Activated T-cell treated with anti-CD3 and anti-CD28 coated beads, Interleukin-2, amount 50 U/mL, for 72 hours (primary cell): ENCODE data around the gene RUNX2. TPM values are rescaled to one million over a fixed set of nuclear protein-coding genes. Genes with fewer than 3 reads are reported as not detected.
A peak's percentile ranks its signal among the peaks of the same experiment; 100 is the strongest.

Source experiments
- ATAC-seq, 2 donors: fragments of 150-1000 bp; cut with Tn5 transposase; replicated peaks in 1 of 2; 2 replicates each; pipeline ENCODE4 v1.10.0; 2021; ENCODE audit warnings: moderate library complexity in 2 of 2, mild to moderate bottlenecking in 1 of 2
- DNase-seq, 2 donors: peaks; one replicate each; pipeline ENCODE4 v3.0.0; 2021 to 2022; ENCODE audit warnings: mixed read lengths in 1 of 2
- H3K27ac Mint-ChIP-seq: one replicate; pipeline ENCODE4 v1.8.0; 2022; ENCODE audit warnings: mild to moderate bottlenecking, moderate library complexity, mixed read lengths
- H3K27me3 Mint-ChIP-seq: one replicate; pipeline ENCODE4 v1.8.0; 2022; ENCODE audit warnings: low read depth, mixed read lengths
- H3K36me3 Mint-ChIP-seq, 2 donors: one replicate each; pipeline ENCODE4 v1.8.0; 2022; ENCODE audit warnings: mixed read lengths in 2 of 2, mild to moderate bottlenecking in 1 of 2; ENCODE audit not compliant: insufficient read depth in 2 of 2
- H3K4me1 Mint-ChIP-seq: one replicate; pipeline ENCODE4 v1.8.0; 2022; ENCODE audit warnings: low read depth, mixed read lengths
- H3K4me3 Mint-ChIP-seq, 2 donors: one replicate each; pipeline ENCODE4 v1.8.0; 2022; ENCODE audit warnings: mild to moderate bottlenecking in 2 of 2, mixed read lengths in 2 of 2, moderate library complexity in 2 of 2
- H3K9me3 Mint-ChIP-seq, 2 donors: one replicate each; pipeline ENCODE4 v1.8.0; 2022; ENCODE audit warnings: mixed read lengths in 2 of 2
- total RNA-seq, 2 donors: library from RNA; stranded (reverse); gene quantifications; one replicate each; pipeline ENCODE4 v1.2.3, GENCODE V29; 2022

The RUNX2 gene
- total RNA-seq, 2 donors from 2014 or later, result 39.3 to 61.1 TPM

- no peak for DNase-seq
- ATAC-seq, result no peak
- Mint-ChIP-seq H3K27ac (no peak overlapping the region), H3K27me3 (peaks cover 4% of the 10 kb centered on the region), H3K4me3 (no peak overlapping the region), H3K9me3 (peaks cover 1 to 3% of the 10 kb centered on the region in 2 donors), H3K36me3 (peaks cover 2 to 9% of the 10 kb centered on the region in 2 donors), H3K4me1 (peaks cover 36% of the 10 kb centered on the region)
These were observed 234.0 kb downstream of the RUNX2 start for GRCh38 chr6:45562171-45562570.

GRCh38 chr6:45563041-45563440, 234.9 kb downstream of the RUNX2 start:
- no peak overlapping the region for H3K4me3 Mint-ChIP-seq
- peaks cover 29% of the 10 kb centered on the region for H3K4me1 Mint-ChIP-seq
- H3K27ac Mint-ChIP-seq, result no peak overlapping the region
- peaks cover 1 to 3% of the 10 kb centered on the region in 2 donors for H3K9me3 Mint-ChIP-seq
- H3K27me3 Mint-ChIP-seq, result no peaks in the 10 kb centered on the region
- H3K36me3 Mint-ChIP-seq, result peaks cover 2 to 9% of the 10 kb centered on the region in 2 donors
- ATAC-seq (no peak), DNase-seq (no peak)

GRCh38 chr6:45563844-45564243, 235.7 kb downstream of the RUNX2 start:
- Mint-ChIP-seq H3K27ac (no peak overlapping the region), H3K27me3 (no peaks in the 10 kb centered on the region), H3K36me3 (peaks cover 0 to 9% of the 10 kb centered on the region in 2 donors), H3K4me1 (peaks cover 24% of the 10 kb centered on the region), H3K4me3 (no peak overlapping the region), H3K9me3 (peaks cover 1 to 3% of the 10 kb centered on the region in 2 donors)
- DNase-seq (no peak), ATAC-seq (no peak)

DNA sequence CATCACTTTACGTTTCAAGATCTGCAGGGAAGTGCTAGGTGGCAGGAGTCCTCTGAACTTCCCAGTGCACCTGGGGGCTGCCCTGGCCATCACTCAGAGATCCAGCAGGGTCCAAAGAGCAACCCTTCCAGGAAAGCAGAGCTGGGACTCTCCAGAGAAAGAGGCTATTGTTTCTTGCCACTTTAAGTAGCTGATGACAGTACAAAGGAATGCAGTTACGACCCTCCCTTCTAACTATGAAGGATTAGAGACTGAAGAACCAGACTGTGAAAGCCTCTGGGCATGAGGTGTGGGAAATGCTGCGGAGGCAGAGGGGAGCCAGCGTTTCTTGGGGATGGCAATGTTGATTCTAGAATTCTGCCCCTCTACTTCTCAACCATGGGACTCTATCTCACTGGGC, 238.8 kb downstream of the RUNX2 start:
- Mint-ChIP-seq H3K9me3 (peaks cover 0 to 3% of the 10 kb centered on the region in 2 donors), H3K27ac (no peak overlapping the region), H3K4me1 (peaks cover 19% of the 10 kb centered on the region), H3K27me3 (no peaks in the 10 kb centered on the region), H3K4me3 (no peak overlapping the region), H3K36me3 (peaks cover 0 to 7% of the 10 kb centered on the region in 2 donors)
- DNase-seq (no peak), ATAC-seq (no peak)

- Mint-ChIP-seq H3K27ac (no peak overlapping the region), H3K4me3 (no peak overlapping the region), H3K9me3 (peaks cover 0 to 3% of the 10 kb centered on the region in 2 donors), H3K36me3 (peaks cover 0 to 7% of the 10 kb centered on the region in 2 donors), H3K4me1 (peaks cover 22% of the 10 kb centered on the region), H3K27me3 (no peaks in the 10 kb centered on the region)
- ATAC-seq, result no peak
- DNase-seq, result no peak
These were observed 239.7 kb downstream of the RUNX2 start for GRCh38 chr6:45567879-45568278.

DNA sequence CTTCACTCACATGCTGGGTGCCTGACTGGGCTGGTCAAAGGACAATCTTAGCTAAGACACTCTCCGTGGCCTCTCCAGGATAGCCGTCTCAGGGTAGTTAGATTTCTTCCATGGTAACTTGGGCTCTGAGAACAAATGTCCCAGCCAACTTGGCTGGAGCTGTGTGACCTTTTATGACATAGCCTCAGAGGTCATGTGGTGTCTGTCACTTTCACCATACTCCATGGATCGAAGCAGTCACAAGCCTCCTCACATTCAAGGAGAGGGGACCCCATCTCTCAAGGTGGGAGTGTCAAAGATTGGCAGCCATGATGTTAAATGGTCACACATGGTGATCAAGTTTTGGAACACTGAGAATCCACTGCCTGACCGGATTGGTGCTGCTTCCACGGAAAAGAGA, 240.5 kb downstream of the RUNX2 start:
- DNase-seq, result no peak
- peaks cover 29% of the 10 kb centered on the region for H3K4me1 Mint-ChIP-seq
- peaks cover 0 to 3% of the 10 kb centered on the region in 2 donors for H3K9me3 Mint-ChIP-seq
- no peak for ATAC-seq
- no peak overlapping the region for H3K4me3 Mint-ChIP-seq
- H3K36me3 Mint-ChIP-seq, result peaks cover 0 to 7% of the 10 kb centered on the region in 2 donors
- no peaks in the 10 kb centered on the region for H3K27me3 Mint-ChIP-seq
- no peak overlapping the region for H3K27ac Mint-ChIP-seq

GRCh38 chr6:45569210-45569945, 241.2 kb downstream of the RUNX2 start:
- H3K36me3 Mint-ChIP-seq, result peaks cover 0 to 7% of the 10 kb centered on the region in 2 donors
- no peak overlapping the region for H3K4me3 Mint-ChIP-seq
- no peaks in the 10 kb centered on the region for H3K27me3 Mint-ChIP-seq
- ATAC-seq (no peak), DNase-seq (no peak)
- H3K27ac Mint-ChIP-seq, result no peak overlapping the region
- peaks cover 0 to 3% of the 10 kb centered on the region in 2 donors for H3K9me3 Mint-ChIP-seq
- H3K4me1 Mint-ChIP-seq, result peaks cover 29% of the 10 kb centered on the region

- ATAC-seq (peak; percentile 26 to 45), DNase-seq (no peak)
- Mint-ChIP-seq H3K36me3 (peaks cover under 1 to 3% of the 10 kb centered on the region in 2 donors), H3K27ac (no peak overlapping the region), H3K27me3 (no peaks in the 10 kb centered on the region), H3K4me3 (no peak overlapping the region), H3K4me1 (peaks cover 29% of the 10 kb centered on the region), H3K9me3 (no peaks in the 10 kb centered on the region)
These were observed 243.0 kb downstream of the RUNX2 start for GRCh38 chr6:45571159-45571558.

- no peak for ATAC-seq
These were observed 244.7 kb downstream of the RUNX2 start for GRCh38 chr6:45572833-45573232.

GRCh38 chr6:45574014-45574461, 245.9 kb downstream of the RUNX2 start:
- no peaks in the 10 kb centered on the region for H3K27me3 Mint-ChIP-seq
- peaks cover 0 to 2% of the 10 kb centered on the region in 2 donors for H3K36me3 Mint-ChIP-seq
- DNase-seq (no peak), ATAC-seq (peak in 1 of 2 donors; percentile 50)
- H3K4me1 Mint-ChIP-seq, result peaks cover 24% of the 10 kb centered on the region
- no peak overlapping the region for H3K27ac Mint-ChIP-seq
- H3K9me3 Mint-ChIP-seq, result no peaks in the 10 kb centered on the region
- H3K4me3 Mint-ChIP-seq, result no peak overlapping the region

More at GRCh38 chr6:45572833-45573232, 244.7 kb downstream of the RUNX2 start:
- peaks cover 29% of the 10 kb centered on the region for H3K4me1 Mint-ChIP-seq
- no peaks in the 10 kb centered on the region for H3K9me3 Mint-ChIP-seq
- peaks cover 0 to 2% of the 10 kb centered on the region in 2 donors for H3K36me3 Mint-ChIP-seq
- no peaks in the 10 kb centered on the region for H3K27me3 Mint-ChIP-seq
- DNase-seq, result no peak
- H3K4me3 Mint-ChIP-seq, result no peak overlapping the region
- H3K27ac Mint-ChIP-seq, result no peak overlapping the region

GRCh38 chr6:45574885-45575284, 246.8 kb downstream of the RUNX2 start:
- Mint-ChIP-seq H3K9me3 (no peaks in the 10 kb centered on the region), H3K36me3 (peaks cover 0 to 3% of the 10 kb centered on the region in 2 donors), H3K27me3 (no peaks in the 10 kb centered on the region), H3K4me3 (no peak overlapping the region), H3K4me1 (peaks cover 18% of the 10 kb centered on the region), H3K27ac (no peak overlapping the region)
- ATAC-seq (no peak), DNase-seq (no peak)

- no peak overlapping the region for H3K27ac Mint-ChIP-seq
- peaks cover under 1 to 12% of the 10 kb centered on the region in 2 donors for H3K36me3 Mint-ChIP-seq
- no peak overlapping the region for H3K4me3 Mint-ChIP-seq
- H3K27me3 Mint-ChIP-seq, result no peaks in the 10 kb centered on the region
- no peak for DNase-seq
- ATAC-seq, result no peak
- peaks cover 10% of the 10 kb centered on the region for H3K4me1 Mint-ChIP-seq
- H3K9me3 Mint-ChIP-seq, result no peaks in the 10 kb centered on the region
These were observed 248.8 kb downstream of the RUNX2 start for GRCh38 chr6:45576648-45577624.
